ENCODE data around the gene DTYMK.
A peak's percentile ranks its signal among the peaks of the same experiment; 100 is the strongest.

The DTYMK gene

DNA sequence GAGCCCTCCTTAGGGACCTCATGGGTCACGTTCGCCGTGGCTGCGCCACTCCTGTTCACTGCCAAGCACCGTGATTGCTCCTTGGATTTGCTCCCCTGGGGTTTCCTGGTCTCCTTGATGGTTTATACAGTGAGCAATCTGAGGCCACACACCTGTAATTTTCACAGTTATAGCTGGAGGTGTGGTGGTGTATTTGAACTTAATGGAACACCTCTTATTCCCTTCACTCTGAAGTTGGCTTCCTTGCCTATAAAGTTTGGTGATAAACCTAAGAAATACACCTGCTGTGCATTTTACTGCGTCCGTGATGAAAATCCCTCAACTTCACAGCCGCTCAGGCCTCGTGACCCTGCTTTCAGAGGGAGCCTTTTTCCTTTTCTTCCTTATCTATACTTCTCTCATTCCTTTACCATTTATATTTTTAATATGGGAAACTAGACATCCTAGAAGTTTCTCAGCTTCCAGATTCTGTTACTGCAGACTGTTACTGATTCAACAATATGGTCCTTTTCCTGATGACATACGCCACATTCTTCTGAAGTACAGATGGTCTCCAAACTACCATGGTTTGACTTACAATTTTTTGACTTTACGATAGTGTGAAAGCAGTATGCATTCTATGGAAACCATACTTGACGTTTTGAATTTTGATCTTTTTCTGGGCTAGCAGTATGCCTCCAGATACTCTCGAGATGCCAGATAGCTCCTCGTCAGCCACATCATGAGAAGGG lies 40.5 kb downstream of the DTYMK start:
- no peak for DNase-seq

DNA sequence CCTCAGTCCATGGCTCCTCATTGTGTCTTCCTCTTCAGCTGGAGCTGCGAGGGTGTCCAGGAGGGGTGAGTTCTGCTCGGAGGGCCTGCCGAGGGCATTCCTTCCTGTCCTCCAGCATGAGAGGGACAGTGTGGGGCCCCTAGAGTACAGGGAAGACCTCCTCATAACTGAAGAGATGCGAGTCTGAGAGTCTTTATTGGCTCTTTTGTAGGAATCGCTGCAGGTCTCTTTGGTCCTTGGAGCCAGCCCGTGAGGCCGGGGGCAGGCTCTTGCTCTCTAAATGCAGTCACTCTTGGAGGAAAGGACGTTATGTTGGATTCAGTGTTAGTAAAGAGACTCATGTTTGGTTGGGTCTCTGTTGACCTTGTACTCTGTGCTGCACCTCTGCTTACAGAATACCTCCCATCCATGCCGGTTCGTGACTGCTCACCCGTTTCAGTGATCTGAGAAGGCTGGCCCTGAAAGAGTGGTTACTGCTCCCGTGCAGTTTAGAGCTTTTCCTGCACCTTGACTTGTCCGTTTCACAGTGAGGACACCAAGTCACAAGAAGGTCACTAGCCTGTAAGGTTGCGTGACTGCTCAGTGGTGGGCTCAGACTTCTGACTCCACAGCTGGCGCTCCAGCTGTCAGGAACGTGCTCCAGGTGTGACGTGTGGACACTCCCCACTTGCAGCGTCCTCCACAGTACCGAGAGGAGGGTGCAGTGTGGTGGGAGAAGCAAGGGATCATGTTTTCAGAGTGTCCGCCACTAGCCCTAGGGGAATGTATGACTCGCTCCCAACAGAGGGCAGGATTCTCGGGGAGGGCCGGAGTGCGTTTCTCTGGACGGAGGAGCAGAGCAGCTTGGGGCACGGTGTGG lies 41.3 kb downstream of the DTYMK start:
- no peak for DNase-seq

DNA sequence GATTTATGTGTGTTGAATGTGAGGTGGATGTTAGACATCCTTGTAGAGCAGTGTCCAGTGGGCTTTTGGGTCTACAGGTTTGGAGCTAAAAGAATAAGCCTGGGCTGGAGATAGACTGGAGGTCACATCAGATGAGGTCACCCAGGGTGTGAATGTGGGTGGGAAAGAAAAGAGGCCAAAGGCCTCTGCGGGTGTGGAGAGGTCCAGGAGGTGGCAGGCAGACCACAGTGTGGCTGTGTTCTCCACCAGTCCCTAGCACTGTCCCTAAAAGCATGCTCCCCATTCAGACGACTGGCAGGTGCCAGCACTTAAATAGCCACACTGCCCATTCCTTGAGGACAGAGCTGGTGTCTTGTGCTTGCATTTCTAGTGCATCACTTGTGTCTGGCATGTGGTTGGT lies 45.0 kb downstream of the DTYMK start:
- DNase-seq, result no peak

DNA sequence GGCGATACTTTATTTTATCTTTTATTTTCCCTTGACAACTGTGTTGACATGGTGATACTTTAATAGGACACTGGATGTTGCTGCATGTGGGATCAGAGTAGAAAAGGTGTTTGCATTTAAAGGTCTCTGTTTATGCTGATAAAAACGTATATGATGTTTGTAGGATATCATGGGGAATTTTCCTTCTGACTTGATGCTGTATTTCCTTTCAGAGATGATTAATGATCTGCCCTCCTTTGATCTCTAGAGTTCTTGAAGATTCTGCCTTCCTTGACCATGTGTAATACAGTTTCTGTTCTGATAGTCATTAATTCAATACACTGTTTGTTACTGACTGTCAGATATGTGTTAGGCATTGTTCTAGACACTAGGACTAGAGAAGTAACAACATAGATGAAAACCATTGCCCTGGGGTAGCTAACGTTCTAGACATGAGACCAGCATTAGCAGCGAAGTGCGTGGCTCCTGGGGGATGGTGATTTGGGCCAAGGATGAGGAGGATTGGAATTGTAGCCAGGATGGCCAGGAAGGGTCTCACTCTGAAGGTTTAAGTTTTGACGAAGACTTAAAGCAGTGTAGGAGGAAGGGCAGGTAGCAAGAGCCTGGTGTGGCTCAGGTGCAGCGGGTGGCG lies 46.3 kb downstream of the DTYMK start:
- no peak for DNase-seq

DNA sequence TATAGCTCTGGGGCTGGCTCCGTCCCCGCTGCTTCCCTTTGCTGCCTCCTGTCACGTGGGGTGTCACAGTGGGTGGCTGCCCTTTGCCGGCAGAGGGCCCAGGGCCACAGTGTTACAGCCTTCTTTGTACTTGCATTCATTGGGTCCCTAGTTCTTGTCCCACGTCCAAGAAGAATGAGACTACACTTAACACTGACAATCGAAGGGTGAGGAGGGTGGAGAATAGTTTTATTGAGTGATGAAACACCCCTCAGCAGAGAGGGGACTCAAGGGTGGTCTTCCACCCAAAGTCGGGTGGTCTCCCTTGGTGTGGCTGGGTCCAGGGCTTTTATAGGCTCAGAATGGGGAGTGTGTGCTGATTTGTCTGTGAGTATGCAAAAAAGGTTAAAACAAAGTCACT lies 47.2 kb downstream of the DTYMK start:
- DNase-seq, result no peak

DNA sequence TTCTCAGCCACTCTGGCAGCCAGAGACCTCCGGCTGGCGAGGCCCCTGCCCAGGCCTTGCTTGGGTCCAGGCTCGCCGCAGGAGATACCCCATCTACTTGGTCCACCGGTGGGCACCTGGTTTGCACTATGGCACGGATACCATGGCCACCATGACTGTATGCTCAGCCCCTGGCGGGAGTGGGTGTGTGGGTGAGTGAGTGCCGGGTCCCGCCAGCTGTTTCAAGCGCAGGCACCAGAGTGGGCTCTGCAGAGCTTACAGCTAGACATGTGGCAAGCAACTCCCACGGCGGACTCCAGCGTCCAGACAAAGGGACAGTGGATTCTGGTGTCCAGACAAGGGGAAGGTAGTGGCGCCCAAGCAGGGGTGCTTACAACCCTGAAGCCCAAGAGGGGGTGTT lies 47.7 kb downstream of the DTYMK start:
- no peak for DNase-seq

DNA sequence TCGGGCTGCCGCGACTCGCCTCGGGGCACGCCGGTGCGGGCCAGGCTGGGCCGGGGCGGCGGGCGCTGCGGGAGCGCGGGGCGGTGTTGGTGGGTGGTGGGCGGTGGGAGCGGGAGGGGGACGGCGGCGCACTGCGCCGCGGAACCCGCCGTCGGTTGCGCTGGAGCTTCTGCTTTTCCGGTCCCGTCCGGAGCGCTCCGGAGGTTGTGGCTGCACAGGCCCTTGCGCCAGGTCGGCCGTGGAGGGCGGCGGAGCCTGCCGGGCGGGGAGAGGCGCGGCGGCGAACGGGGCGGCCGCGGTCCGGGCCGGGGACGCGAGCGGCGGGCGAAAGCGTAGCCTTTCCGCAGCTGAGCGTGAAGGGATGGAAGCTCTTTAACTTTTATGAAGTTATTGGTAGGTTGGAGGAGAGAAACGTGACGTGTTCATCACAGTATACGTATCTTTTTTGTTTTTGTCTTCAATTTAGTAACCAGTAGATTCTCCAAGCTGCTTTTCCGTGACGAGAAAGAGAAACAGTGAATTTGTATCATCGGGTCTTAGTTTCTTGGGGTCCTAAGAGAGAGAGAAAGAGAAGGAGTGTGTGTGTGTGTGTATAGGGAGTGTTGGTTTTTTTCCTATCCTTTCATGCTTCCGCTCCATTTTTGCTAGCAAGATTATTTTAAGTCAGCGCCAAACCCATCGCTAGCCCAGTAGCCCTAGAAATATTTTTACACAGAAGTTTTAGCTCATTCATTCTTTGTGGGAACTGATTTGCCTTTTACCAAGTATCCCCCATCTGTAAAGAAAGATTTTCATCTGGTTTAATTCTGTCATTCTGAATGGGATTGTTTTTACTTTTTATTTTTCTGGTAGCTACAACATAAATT lies 48.6 kb downstream of the DTYMK start:
- peak; percentile 5 for DNase-seq

DNA sequence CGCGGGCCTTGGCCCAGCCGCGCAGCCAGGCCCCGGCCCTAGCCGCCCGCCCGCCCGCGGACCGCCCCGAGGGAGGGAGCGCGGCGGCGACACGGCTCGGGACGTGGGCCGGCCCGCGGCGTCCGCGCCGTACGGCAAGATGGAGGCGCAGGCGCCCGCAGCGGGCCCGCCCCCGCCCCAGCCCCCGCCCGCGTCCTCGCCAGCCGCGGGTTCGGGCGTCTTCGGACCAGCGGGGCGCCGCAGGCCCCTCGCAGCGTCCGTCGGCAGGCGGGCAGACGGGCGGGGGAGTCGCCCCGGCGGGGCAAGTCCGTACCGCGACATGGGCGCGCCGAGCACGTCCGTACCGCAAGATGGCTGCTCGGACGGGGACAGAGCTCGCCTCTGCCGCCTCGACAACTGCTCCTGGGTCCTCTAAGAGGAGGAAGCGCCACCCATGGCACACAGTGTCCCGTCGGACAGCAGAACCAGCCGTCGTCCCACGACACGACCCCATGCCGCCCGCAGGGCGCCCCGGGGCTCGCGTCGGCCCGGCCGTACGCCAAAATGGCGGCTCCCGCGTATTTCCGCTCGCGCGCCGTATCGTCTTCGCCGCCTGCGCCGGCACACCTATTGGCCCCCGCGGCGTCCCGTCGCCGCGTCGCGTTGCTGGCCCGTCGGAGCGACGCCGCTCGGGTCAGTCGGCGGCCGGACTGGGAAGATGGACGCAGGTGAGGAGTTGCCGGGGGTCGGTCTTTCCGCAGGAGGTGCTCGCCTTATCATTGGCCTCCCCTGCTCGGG lies 49.4 kb downstream of the DTYMK start, which contains the start of the genes ATG4B and THAP4:
ATG4B (plus strand) TSS at position 676 of the 777 bp plus-strand sequence; CDS start at position 698, 22 bp downstream.
THAP4 (minus strand) TSS at position 141 of the 777 bp plus-strand sequence. CDS start 141 bp downstream, outside the sequence.
- peak; percentile 72 for DNase-seq

DNA sequence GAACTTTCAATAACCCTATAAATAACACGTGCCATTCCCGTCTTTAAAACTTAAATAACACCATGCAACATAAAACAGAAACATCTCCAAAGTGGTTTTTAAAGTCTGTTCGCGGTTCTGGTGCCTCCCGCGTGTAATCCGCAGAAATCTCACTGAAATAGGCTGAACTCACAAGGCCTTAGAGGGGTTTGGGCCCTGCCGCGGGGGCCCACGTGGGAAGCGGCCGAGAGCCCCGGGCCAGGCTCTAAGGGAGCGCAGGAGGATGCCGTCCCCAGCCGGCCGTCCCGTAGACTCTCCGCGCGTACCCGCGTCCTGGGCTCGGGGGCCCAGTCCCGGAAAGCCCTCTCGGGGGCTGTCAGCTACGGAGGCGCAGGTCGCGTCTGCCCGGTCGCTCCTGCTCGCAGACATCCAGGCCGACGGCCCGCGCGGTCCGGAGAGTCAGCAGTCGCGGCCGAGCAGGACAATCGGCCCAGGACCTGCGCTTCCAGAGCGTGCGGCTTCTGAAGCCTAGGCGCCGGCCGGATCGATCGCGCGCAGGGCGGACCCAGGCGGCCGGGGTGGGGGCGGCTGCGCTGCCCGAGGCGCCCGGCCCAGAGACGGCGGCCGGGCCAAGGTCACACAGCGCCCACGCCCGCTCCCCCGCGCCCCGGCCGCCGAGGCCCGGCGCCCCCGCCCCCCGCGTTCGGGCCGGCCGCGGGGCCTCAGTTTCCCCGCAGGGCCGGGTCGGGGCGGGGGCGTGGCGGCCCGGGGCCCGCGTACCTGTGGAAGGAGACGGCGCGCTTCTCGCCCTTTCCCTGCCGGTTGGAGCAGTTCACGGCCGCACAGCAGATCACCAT lies 50.2 kb downstream of the DTYMK start:
- no peak for DNase-seq

DNA sequence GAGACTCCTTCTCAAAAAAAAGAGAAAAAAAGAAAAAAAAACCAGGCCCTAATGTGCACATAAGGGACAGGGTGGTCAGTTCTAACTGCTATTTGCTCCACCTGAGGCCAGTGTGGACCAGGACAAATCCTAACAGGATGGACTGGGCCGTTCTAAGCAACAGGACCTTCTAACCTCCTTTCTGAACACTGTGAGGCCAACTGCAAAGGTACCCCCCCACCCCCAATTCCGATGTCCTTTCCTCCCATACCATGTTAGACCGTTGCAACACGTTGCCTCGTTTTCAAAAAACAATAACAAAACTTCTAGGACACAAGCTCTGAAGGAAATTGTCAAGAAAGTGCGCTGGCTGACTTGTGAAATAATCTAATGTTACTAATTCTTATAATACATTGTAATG lies 50.9 kb downstream of the DTYMK start:
- no peak for DNase-seq

DNA sequence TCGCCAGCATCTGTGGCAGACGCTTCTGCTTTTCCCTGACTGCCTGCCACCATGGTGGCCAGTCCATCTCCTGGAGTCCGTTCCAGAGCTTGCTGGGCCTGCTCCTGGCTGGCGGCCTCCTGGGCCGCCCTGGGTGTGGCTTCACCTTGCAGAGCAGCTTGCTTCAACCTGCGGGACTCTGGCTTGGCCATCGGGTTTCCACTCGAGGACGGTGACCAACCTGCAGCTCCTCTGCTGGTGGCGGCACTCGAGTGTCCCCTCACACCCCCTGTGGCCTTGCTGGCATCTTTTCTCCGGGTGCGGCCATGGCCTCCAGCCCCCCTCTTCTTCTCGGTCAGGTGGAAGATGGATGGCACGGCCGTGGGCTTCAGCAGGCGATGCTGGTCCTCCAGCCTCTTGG lies 53.1 kb downstream of the DTYMK start:
- DNase-seq, result no peak

DNA sequence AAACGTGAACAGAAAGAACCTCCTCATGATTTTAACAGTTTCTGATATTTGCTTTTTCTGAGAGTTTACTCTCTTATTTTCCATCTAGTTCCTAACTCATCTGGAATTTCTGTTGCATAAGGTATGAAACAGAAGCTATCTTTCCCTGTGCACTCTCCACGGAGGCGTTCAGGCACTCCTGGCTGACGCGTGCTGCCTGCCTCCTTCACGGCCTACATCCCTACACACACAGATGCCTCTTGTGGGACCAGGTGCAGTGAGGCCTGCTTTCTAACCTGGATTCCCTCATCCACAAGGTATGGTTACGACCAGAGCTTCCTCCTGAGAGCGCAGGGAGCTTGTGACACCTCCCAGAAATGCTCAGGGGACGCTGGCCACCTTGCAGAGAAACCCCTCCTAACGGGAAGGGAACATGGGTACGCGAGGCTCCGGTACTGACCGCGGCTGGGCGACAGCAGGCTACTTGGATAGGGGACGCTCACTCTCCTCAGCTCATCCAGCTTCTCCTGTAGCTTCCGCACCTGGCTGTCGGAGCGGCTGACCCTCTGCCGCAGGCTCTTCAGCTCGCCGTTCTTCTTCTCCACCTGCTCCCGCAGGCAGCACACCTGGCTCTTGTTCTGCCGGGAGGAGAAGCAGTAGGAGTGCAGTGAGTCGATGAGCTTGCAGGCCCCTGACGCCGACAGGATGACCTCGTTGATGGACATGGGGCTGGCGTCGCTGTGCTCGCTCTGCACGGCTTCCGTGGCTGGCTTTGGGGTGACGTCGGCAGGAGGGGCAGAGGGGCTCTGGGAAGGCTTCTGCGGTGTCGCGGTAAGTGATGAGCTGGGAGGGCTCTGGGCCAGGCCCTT lies 53.9 kb downstream of the DTYMK start:
- no peak for DNase-seq

DNA sequence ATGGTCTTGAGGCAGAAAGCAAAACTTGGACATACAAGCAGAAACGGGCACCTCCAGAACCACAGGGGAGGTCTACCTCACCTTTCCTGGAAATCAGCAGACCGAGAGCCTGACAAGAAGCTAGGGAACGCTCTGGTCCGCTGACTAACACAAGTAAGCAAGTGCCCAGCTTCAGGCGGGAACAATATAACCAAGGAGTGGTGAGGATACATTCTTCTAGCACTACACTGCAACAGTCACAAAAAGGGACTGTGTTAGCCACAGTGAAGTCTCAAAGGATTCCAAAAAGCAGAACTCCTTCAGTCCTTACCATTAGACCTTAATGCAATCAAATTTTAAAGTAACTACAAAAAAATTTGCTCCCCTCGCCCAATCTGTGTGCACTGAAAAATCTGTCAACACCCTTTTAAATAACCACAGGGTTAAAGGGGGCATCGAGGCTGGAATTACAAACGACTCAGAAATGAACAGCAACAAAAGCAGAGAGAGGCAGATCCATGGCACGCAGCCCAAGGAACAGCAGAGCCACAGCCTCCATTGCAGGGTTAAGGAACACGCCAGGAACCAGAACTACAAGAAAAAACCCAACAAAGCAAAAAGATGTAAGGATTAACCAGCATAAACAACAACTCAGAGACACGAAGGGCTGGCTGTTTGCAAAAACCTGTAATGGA lies 56.7 kb downstream of the DTYMK start:
- DNase-seq, result no peak

DNA sequence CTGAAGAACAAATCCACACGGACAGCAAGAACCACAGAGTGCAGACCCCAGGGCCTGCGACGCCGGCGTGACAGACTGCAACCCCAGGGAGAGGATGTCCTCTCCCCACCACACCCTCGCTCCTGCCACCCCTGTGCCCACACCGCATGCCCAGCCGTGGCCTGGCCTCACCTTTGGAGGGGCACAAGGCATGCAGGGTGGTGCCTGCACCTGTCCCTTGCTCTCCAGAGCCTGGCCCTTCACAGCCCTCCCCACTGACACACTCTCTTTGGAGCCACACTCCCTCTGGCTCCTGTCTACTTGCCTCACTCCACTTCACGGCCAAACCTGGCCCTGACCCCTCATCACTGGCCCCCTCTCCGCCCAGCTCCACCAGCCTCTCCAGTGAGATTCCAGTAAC lies 58.9 kb downstream of the DTYMK start:
- no peak for DNase-seq

Data from NCI-H1105 treated with DMSO at 0.1 percent for 48 hours (cell line).